Panc1 (cell line): ENCODE data around the gene TMEM151A. TPM values are rescaled to one million over a fixed set of nuclear protein-coding genes. Genes with fewer than 3 reads are reported as not detected.
"Not testable (repeated sequence)": the region's sequence is repeated elsewhere in the genome, so short reads cannot be mapped to it uniquely, and the experiment has no call there.

Source experiments
- ATAC-seq: fragments of 200-7000 bp; cut with Tn5 transposase; 2 replicates; pipeline ENCODE4 v1.9.1; 2020; ENCODE audit warnings: mild to moderate bottlenecking, moderate library complexity
- BruUV-seq: library from RNA; stranded (reverse); fragments of 400-500 nt; replicated peaks from 2 replicates; lab custom pipeline; 2021; lab: Mats Ljungman, UMichigan
- CTCF ChIA-PET: fragments of 300-600 bp; sonication (Branson Sonifier 250); formaldehyde crosslinking; loops from one replicate; lab custom pipeline; 2022; ENCODE audit warnings: antibody characterized with exemption; lab: Charles Lee
- POLR2A ChIA-PET: fragments of 300-600 bp; sonication (Branson Sonifier 250); formaldehyde crosslinking; loops from one replicate; lab custom pipeline; 2022; ENCODE audit warnings: antibody characterized with exemption; lab: Charles Lee
- DNase-seq: peaks from one replicate; pipeline ENCODE4 v3.0.0-alpha.2; 2010; ENCODE audit warnings: low read depth, low spot score
- H3K27ac ChIP-seq: 2 replicates; pipeline ENCODE4 v1.5.1; 2011; ENCODE audit warnings: mild to moderate bottlenecking, low read length, inconsistent platforms
- H3K27me3 ChIP-seq: fragments of 200-500 bp; sonication (Bioruptor generic); 2 replicates; pipeline ENCODE4 v1.6.0; 2014; ENCODE audit warnings: low read length, inconsistent platforms; ENCODE audit not compliant: control insufficient read depth, insufficient read depth
- H3K36me3 ChIP-seq: fragments of 200-500 bp; sonication (Bioruptor generic); 2 replicates; pipeline ENCODE4 v1.5.1; 2014; ENCODE audit warnings: inconsistent platforms, mild to moderate bottlenecking, low read length, moderate library complexity; ENCODE audit not compliant: control insufficient read depth, insufficient read depth
- H3K4me1 ChIP-seq: 2 replicates; pipeline ENCODE4 v1.5.1; 2011; ENCODE audit warnings: inconsistent platforms, mild to moderate bottlenecking, low read length, moderate library complexity; ENCODE audit not compliant: control insufficient read depth, insufficient read depth
- H3K4me3 ChIP-seq, 2 experiments: 2 replicates each; pipeline ENCODE4 v1.5.1; 2011 to 2012; ENCODE audit warnings: low read depth in 2 of 2, low read length in 2 of 2, mild to moderate bottlenecking in 2 of 2, inconsistent platforms in 1 of 2, moderate library complexity in 1 of 2
- H3K9me3 ChIP-seq: fragments of 200-500 bp; sonication (Bioruptor generic); 2 replicates; pipeline ENCODE4 v1.5.1; 2014; ENCODE audit warnings: low read depth, mild to moderate bottlenecking, inconsistent platforms, low read length, moderate library complexity; ENCODE audit not compliant: control insufficient read depth, insufficient read depth
- CTCF ChIP-seq: fragments of 450-650 bp; IDR thresholded peaks from 2 replicates; pipeline ENCODE4 v1.5.1; 2017; ENCODE audit warnings: mild to moderate bottlenecking
- POLR2AphosphoS5 ChIP-seq: IDR thresholded peaks from 2 replicates; pipeline ENCODE4 v1.6.1; 2012; ENCODE audit warnings: mild to moderate bottlenecking, low read depth, low read length, moderate library complexity
- REST ChIP-seq, 2 experiments: IDR thresholded peaks; 2 replicates each; pipeline ENCODE4 v1.6.1; 2011 to 2012; ENCODE audit warnings: low read depth in 2 of 2, control low read depth in 1 of 2, low read length in 1 of 2, mild to moderate bottlenecking in 1 of 2, moderate library complexity in 1 of 2; ENCODE audit not compliant: insufficient read depth in 1 of 2
- SIN3A ChIP-seq: IDR thresholded peaks from 2 replicates; pipeline ENCODE4 v1.6.1; 2012; ENCODE audit warnings: low read depth, mild to moderate bottlenecking, low read length, moderate library complexity, borderline replicate concordance; ENCODE audit not compliant: insufficient read depth
- TCF7L2 ChIP-seq: IDR thresholded peaks from 2 replicates; pipeline ENCODE4 v1.6.1; 2011; ENCODE audit warnings: mild to moderate bottlenecking, low read depth, low read length, inconsistent platforms
- in situ Hi-C: cut with HindIII; loops from 2 replicates; pipeline ENCODE4 v1.10.0; 2016; ENCODE audit warnings: low sequenced_read_pairs, low pct_unique_long_range_greater_than_20kb
- intact Hi-C: fragments of 100-400 bp; cut with micrococcal nuclease; formaldehyde crosslinking; loops from one replicate; pipeline ENCODE4 v1.10.0; 2022; ENCODE audit not compliant: unreplicated experiment
- total RNA-seq: library from RNA; stranded (reverse); gene quantifications from one replicate; pipeline ENCODE4 v1.2.1, GENCODE V29; 2021; ENCODE audit not compliant: unreplicated experiment

Gene TMEM151A
- total RNA-seq, 1 experiment from 2014 or later: 11.0 TPM

- intact Hi-C loops, DNase-seq, BruUV-seq, H3K36me3 ChIP-seq, H3K9me3 ChIP-seq, H3K4me3 ChIP-seq, in situ Hi-C loops, H3K27ac ChIP-seq, ATAC-seq, H3K27me3 ChIP-seq, CTCF ChIA-PET, POLR2A ChIA-PET, H3K4me1 ChIP-seq: not testable (repeated sequence)
Measured at GRCh38 chr11:66320748-66321147, 29.1 kb downstream of the TMEM151A start.

GRCh38 chr11:66321606-66322005 is 29.9 kb downstream of the TMEM151A start:
- peaks cover 10% of the 10 kb centered on the region for H3K4me1 ChIP-seq
- no peaks in the 10 kb centered on the region for H3K27me3 ChIP-seq
- H3K27ac ChIP-seq: no peak overlapping the region
- H3K36me3 ChIP-seq: no peaks in the 10 kb centered on the region
- in situ Hi-C loops: no loop called here
- POLR2A ChIA-PET: interaction anchor here (0.5 kb wide), 1 partner anchor 38 kb away, joined by 3 read pairs; no protein-coding TSS in a partner anchor
- ATAC-seq: no peak
- CTCF ChIA-PET: interaction anchor here (0.6 kb wide), 1 partner anchor 64 kb away, joined by 4 read pairs; no protein-coding TSS in a partner anchor
- intact Hi-C loops: no loop called here
- no peak for TF ChIP-seq TCF7L2
- TF ChIP-seq SIN3A: no peak
- no peak for TF ChIP-seq POLR2AphosphoS5
- no peak for TF ChIP-seq CTCF
- TF ChIP-seq REST (IDR thresholded peaks at IDR 0.05; ENCODE audit: insufficient read depth in 1 of 2, low read depth in 2 of 2, low read length in 1 of 2): no peak
- no peak overlapping the region for H3K4me3 ChIP-seq
- no peak for DNase-seq
- BruUV-seq: no TSS peak
- no peaks in the 10 kb centered on the region for H3K9me3 ChIP-seq

- POLR2A ChIA-PET: interaction anchor here (0.7 kb wide), 1 partner anchor 12 kb away, joined by 3 read pairs; no protein-coding TSS in a partner anchor
Measured at GRCh38 chr11:66322732-66323427, 31.2 kb downstream of the TMEM151A start.

More at GRCh38 chr11:66322732-66323427, 31.2 kb downstream of the TMEM151A start:
- in situ Hi-C loops: no loop called here
- Histone ChIP-seq H3K9me3 (no peaks in the 10 kb centered on the region), H3K27ac (no peak overlapping the region), H3K36me3 (no peaks in the 10 kb centered on the region), H3K4me3 (no peak overlapping the region), H3K4me1 (peaks cover 13% of the 10 kb centered on the region), H3K27me3 (no peaks in the 10 kb centered on the region)
- no TSS peak for BruUV-seq
- intact Hi-C loops: no loop called here
- ATAC-seq: no peak
- no peak for DNase-seq
- CTCF ChIA-PET: no interaction called here
- TF ChIP-seq CTCF (no peak), POLR2AphosphoS5 (no peak), SIN3A (no peak), REST (IDR thresholded peaks at IDR 0.05; ENCODE audit: insufficient read depth in 1 of 2, low read depth in 2 of 2, low read length in 1 of 2) (no peak), TCF7L2 (no peak)
